Neural progenitor cell (in vitro differentiated cells): ENCODE data around the gene SCN1A.

ENCODE experiments used
- CTCF ChIP-seq: fragments of 200-600 bp; sonication (generic); IDR thresholded peaks from 2 replicates; pipeline ENCODE4 v1.5.1; 2017; ENCODE audit warnings: antibody characterized with exemption, mild to moderate bottlenecking
- EZH2 ChIP-seq: fragments of 200-600 bp; sonication (generic); IDR thresholded peaks from 2 replicates; pipeline ENCODE4 v1.6.1; 2017; ENCODE audit warnings: antibody characterized with exemption, mild to moderate bottlenecking, moderate library complexity

- TF ChIP-seq CTCF = no peak
- TF ChIP-seq EZH2 = no peak
Observed at GRCh38 chr2:165953306-165953654, 174.5 kb downstream of the SCN1A start.
